KMS-11 (cell line): ENCODE measurements around the gene CCSER1.

Source experiments
- H2AFZ ChIP-seq: fragments of 200-600 bp; sonication (generic); 2 replicates; pipeline ENCODE4 v1.6.1; 2016; ENCODE audit warnings: antibody characterized with exemption, mixed run types, low read depth
- H3K27ac ChIP-seq: fragments of 200-600 bp; sonication (generic); 2 replicates; pipeline ENCODE4 v1.6.1; 2016; ENCODE audit warnings: mild to moderate bottlenecking, mixed run types
- H3K27me3 ChIP-seq: fragments of 200-600 bp; sonication (generic); 2 replicates; pipeline ENCODE4 v1.6.1; 2017; ENCODE audit warnings: mild to moderate bottlenecking, low read depth, mixed run types, moderate library complexity; ENCODE audit not compliant: insufficient read depth
- H3K36me3 ChIP-seq: fragments of 200-600 bp; sonication (generic); 2 replicates; pipeline ENCODE4 v1.6.1; 2017; ENCODE audit warnings: mild to moderate bottlenecking, mixed run types; ENCODE audit not compliant: insufficient read depth
- H3K4me1 ChIP-seq: fragments of 200-600 bp; sonication (generic); 2 replicates; pipeline ENCODE4 v1.6.1; 2016; ENCODE audit warnings: mild to moderate bottlenecking, low read depth, mixed run types; ENCODE audit not compliant: poor library complexity, severe bottlenecking
- H3K4me2 ChIP-seq: fragments of 200-600 bp; sonication (generic); 2 replicates; pipeline ENCODE4 v1.7.0; 2016; ENCODE audit warnings: mild to moderate bottlenecking, mixed run types
- H3K4me3 ChIP-seq: fragments of 200-600 bp; sonication (generic); IDR thresholded peaks from 2 replicates; pipeline ENCODE4 v1.6.1; 2017; ENCODE audit warnings: low read depth, low read length, mixed read lengths; ENCODE audit not compliant: insufficient read depth
- H3K79me2 ChIP-seq: fragments of 200-600 bp; sonication (generic); 2 replicates; pipeline ENCODE4 v1.6.1; 2016; ENCODE audit warnings: low read depth, mixed run types; ENCODE audit not compliant: insufficient read depth
- H3K9ac ChIP-seq: fragments of 200-600 bp; sonication (generic); 2 replicates; pipeline ENCODE4 v1.6.1; 2016; ENCODE audit warnings: mild to moderate bottlenecking, mixed run types
- H4K20me1 ChIP-seq: fragments of 200-600 bp; sonication (generic); 2 replicates; pipeline ENCODE4 v1.6.1; 2016; ENCODE audit warnings: mild to moderate bottlenecking, mixed run types; ENCODE audit not compliant: insufficient read depth
- CTCF ChIP-seq: fragments of 200-600 bp; sonication (generic); conservative IDR thresholded peaks from 2 replicates; pipeline ENCODE4 v1.6.1; 2017; ENCODE audit warnings: low read depth, mild to moderate bottlenecking, antibody characterized with exemption, low read length, moderate library complexity, mixed read lengths

CCSER1 gene

GRCh38 chr4:90280954-90281353 is 153.8 kb downstream of the CCSER1 start:
- no peak for TF ChIP-seq CTCF
- no peak overlapping the region for H2AFZ ChIP-seq

GRCh38 chr4:90281541-90282355 is 154.6 kb downstream of the CCSER1 start:
- Histone ChIP-seq H3K36me3 (no peaks in the 10 kb centered on the region), H4K20me1 (no peaks in the 10 kb centered on the region), H3K79me2 (no peaks in the 10 kb centered on the region), H3K9ac (no peak overlapping the region), H3K4me2 (no peak overlapping the region), H3K4me1 (no peaks in the 10 kb centered on the region), H3K27ac (no peak overlapping the region), H3K27me3 (no peaks in the 10 kb centered on the region), H2AFZ (no peak overlapping the region), H3K4me3 (no peak overlapping the region)
- TF ChIP-seq CTCF, result no peak

More at GRCh38 chr4:90280954-90281353, 153.8 kb downstream of the CCSER1 start:
- Histone ChIP-seq H3K36me3 (no peaks in the 10 kb centered on the region), H3K27ac (no peak overlapping the region), H4K20me1 (no peaks in the 10 kb centered on the region), H3K9ac (no peak overlapping the region), H3K4me3 (no peak overlapping the region), H3K4me1 (no peaks in the 10 kb centered on the region), H3K79me2 (no peaks in the 10 kb centered on the region), H3K4me2 (no peak overlapping the region), H3K27me3 (no peaks in the 10 kb centered on the region)

GRCh38 chr4:90290345-90290744 is 163.2 kb downstream of the CCSER1 start:
- H3K27me3 ChIP-seq, result no peaks in the 10 kb centered on the region
- TF ChIP-seq CTCF, result no peak
- H2AFZ ChIP-seq, result no peak overlapping the region
- H3K9ac ChIP-seq, result no peak overlapping the region
- H3K4me3 ChIP-seq, result no peak overlapping the region
- H3K4me1 ChIP-seq, result no peaks in the 10 kb centered on the region
- no peak overlapping the region for H3K27ac ChIP-seq
- no peaks in the 10 kb centered on the region for H3K36me3 ChIP-seq
- no peaks in the 10 kb centered on the region for H3K79me2 ChIP-seq
- peaks cover 4% of the 10 kb centered on the region; the same call in 1 of the 2 replicates for H4K20me1 ChIP-seq
- H3K4me2 ChIP-seq, result no peak overlapping the region

- TF ChIP-seq CTCF, result no peak
- no peak overlapping the region for H3K9ac ChIP-seq
Measured at GRCh38 chr4:90292438-90292837, 165.2 kb downstream of the CCSER1 start.

More at GRCh38 chr4:90292438-90292837, 165.2 kb downstream of the CCSER1 start:
- Histone ChIP-seq H2AFZ (no peak overlapping the region), H3K27me3 (no peaks in the 10 kb centered on the region), H3K4me2 (no peak overlapping the region), H3K27ac (no peak overlapping the region), H3K36me3 (no peaks in the 10 kb centered on the region), H3K4me3 (no peak overlapping the region), H3K79me2 (no peaks in the 10 kb centered on the region), H4K20me1 (peaks cover 4% of the 10 kb centered on the region; the same call in 1 of the 2 replicates), H3K4me1 (no peaks in the 10 kb centered on the region)
